WI38 (cell line): ENCODE data around the gene NOD1.

Experiments
- H3K4me3 ChIP-seq: 2 replicates; pipeline ENCODE4 v1.5.1; 2011; ENCODE audit warnings: low read depth, mild to moderate bottlenecking, control low read depth, low read length
- TF ChIP-seq, protein P1 (sequence below): IDR thresholded peaks from 2 replicates; pipeline ENCODE4 v1.5.1; 2012; ENCODE audit warnings: low read depth, mild to moderate bottlenecking, control low read depth, low read length

NOD1 gene

GRCh38 chr7:30463405-30464145 is 15.0 kb downstream of the NOD1 start:
- H3K4me3 ChIP-seq, result no peak overlapping the region
- TF ChIP-seq, protein P1, sequence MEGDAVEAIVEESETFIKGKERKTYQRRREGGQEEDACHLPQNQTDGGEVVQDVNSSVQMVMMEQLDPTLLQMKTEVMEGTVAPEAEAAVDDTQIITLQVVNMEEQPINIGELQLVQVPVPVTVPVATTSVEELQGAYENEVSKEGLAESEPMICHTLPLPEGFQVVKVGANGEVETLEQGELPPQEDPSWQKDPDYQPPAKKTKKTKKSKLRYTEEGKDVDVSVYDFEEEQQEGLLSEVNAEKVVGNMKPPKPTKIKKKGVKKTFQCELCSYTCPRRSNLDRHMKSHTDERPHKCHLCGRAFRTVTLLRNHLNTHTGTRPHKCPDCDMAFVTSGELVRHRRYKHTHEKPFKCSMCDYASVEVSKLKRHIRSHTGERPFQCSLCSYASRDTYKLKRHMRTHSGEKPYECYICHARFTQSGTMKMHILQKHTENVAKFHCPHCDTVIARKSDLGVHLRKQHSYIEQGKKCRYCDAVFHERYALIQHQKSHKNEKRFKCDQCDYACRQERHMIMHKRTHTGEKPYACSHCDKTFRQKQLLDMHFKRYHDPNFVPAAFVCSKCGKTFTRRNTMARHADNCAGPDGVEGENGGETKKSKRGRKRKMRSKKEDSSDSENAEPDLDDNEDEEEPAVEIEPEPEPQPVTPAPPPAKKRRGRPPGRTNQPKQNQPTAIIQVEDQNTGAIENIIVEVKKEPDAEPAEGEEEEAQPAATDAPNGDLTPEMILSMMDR, result no peak

- TF ChIP-seq, protein P1, result no peak
- H3K4me3 ChIP-seq, result no peak overlapping the region
Measured at GRCh38 chr7:30462179-30462578, 16.4 kb downstream of the NOD1 start.

DNA sequence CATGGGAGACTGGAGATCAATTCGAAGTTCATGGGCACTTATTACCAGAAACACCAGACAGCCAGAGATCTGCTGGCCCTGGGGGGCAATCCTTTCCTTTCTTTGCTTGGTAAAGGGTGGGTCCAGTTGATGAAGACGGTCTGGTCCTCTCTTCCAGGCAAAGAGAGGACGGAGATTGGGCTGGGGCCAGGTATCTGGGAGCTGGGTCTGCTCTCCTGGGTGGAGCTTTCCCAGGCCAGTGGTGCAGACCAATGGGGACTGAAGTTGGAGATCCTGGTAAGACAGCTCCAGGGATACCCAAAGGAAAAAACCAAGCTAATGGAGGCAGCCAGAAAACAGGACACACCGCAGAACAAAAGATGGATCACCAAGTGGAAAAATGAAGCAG is 18.3 kb downstream of the NOD1 start:
- peak overlapping the region; percentile 38 for H3K4me3 ChIP-seq

GRCh38 chr7:30459591-30460245 is 18.9 kb downstream of the NOD1 start:
- H3K4me3 ChIP-seq, result peak overlapping the region; percentile 38
- TF ChIP-seq, protein P1, result no peak

More for the DNA sequence above, 18.3 kb downstream of the NOD1 start:
- TF ChIP-seq, protein P1, result no peak

- no peak overlapping the region for H3K4me3 ChIP-seq
- TF ChIP-seq, protein P1, result no peak
Measured at GRCh38 chr7:30458311-30458710, 20.3 kb downstream of the NOD1 start.

- TF ChIP-seq, protein P1, result no peak
- no peak overlapping the region for H3K4me3 ChIP-seq
Measured at GRCh38 chr7:30453921-30454320, 24.7 kb downstream of the NOD1 start.

DNA sequence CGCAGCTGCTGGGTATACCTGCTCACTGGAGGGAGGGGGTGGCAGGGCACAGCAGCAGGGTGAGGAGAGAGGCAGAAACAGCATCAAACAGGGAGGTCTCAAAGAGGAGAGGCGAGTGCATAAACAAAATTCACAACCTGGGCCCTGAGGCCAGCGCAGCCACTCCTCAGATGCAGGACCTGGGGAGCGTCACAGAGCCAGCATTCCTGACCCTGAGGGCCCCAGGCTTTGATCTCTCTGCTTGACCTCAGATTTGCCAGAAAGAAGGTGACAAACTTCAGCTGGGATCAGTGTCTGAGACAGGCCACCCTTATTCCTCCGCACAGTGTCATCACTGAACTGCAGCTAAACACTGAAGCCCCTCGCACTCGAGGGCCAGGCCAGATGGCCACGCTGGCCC is 25.6 kb downstream of the NOD1 start:
- no peak overlapping the region for H3K4me3 ChIP-seq
- TF ChIP-seq, protein P1, result no peak
